GM19463 (cell line): ENCODE measurements around the gene UPB1.
"Not testable (repeated sequence)": the region's sequence is repeated elsewhere in the genome, so short reads cannot be mapped to it uniquely, and the experiment has no call there.

ENCODE experiments used
- ATAC-seq: cut with Tn5 transposase; IDR thresholded peaks from one replicate; pipeline ENCODE4 v1.9.1; 2021; ENCODE audit warnings: mild to moderate bottlenecking, moderate library complexity; ENCODE audit not compliant: unreplicated experiment

Gene UPB1

DNA sequence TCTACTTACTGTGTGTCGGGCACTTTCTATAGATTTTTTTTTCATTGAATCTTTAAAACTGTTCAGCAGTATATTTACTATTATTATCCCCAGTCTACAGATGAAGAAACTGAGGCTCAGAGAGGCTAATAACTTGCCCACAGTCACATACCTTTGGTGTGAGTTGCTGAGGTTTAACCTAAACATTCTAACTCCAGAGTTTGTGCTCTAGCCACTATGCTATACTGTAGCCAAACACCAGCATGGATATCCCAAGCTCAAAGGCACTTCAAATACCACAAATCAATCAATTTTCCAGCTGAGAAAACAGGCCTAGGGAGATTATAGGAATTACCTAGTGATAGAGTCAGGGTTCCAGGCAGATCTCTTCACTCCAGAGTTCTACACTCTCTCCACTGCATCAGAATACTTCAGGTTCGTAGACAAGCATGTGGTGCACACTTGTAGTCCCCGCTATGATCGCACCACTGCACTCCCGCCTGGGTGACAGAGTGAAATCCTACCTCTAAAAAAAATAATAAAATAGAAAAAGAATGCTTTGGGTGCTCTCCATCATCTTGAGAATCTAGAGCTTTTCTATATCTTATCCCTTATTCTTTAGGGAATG is 20.4 kb upstream of the UPB1 start:
- no peak for ATAC-seq

- ATAC-seq = no peak
Observed at GRCh38 chr22:24481641-24482040, 13.5 kb upstream of the UPB1 start.

GRCh38 chr22:24482575-24482974 is 12.6 kb upstream of the UPB1 start:
- ATAC-seq = no peak

DNA sequence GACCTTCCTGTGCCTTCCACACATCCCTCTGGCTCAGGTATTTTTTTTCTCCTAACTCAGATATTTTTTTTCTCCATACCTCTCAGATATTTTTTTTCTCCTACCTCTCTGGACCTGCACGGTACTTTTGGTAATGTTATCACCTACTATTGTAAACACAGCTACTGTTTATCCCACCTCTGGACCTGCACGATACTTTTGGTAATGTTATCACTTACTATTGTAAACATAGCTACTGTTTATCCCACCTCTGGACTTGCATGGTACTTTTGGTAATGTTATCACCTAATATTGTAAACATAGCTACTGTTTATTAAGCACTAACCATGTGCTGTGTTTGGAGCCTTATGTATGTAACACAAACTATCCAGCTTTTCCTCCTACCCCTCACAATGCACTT is 12.1 kb upstream of the UPB1 start:
- no peak for ATAC-seq

DNA sequence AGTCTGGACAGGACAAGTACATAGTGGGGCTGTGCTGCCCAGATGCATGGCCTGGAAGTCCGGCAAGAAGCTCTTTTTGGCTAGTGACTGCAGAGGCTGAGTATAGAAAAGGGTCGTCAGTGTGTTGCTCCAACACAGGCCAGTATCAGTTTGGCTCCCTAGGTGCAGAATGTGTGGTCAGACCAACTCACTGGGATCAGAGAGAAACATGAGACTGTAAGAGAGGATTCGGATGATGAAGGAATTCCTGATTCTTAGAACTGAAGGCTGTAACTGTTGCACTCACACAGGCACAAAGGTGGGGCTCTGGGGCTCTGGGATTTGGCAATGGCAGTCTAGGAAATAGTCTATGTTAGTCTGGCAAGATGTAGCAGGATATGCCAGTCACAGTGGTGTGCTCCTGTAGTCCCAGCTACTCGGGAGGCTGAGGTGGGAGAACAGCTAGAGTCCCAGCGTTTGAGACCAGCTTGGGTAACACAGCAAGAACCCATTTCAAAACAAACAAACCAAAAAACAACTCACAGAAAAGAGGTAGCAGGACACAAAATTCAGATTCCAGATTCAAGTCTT is 11.1 kb upstream of the UPB1 start:
- ATAC-seq = no peak

DNA sequence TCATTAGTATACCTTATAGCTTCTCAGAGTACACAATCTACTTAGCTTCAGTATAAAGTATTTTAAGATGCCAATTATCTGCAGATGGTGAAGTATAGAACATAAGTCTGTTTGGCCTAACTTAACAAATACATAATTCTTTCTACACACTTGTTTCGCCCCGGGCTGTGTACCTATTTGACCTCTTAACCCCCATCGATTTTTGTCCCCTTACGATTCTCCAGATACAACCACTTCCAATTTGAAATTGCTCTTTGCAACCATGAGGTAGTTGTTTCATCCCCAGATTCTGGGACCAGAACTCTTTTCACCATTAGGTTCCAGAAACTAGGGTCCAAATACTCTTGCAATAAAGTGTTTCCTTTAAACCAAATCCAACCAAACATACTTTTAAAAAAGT is 10.0 kb upstream of the UPB1 start:
- ATAC-seq = no peak

GRCh38 chr22:24485608-24486007 is 9.5 kb upstream of the UPB1 start:
- no peak for ATAC-seq

DNA sequence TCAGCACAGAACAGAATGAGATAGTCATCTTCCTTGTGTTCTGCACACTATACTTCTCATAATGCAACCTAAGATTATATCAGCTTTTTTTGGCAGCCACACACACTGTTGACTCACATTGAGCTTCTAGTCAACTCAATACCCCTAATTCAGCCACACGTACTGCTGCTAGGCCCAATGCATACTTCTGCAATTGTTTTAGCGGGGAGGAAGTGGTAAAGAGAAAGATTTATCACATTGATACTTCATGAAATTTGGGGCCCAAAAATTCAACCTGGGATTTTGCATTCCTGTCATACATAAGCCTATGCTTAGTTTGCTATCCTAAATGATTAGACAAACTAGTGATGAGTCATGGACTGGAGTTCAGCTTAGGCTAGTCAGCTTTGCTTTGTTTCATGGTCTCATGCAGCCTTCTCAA is 8.6 kb upstream of the UPB1 start:
- no peak for ATAC-seq

- ATAC-seq = no peak
Observed at GRCh38 chr22:24489011-24489410, 6.1 kb upstream of the UPB1 start.

DNA sequence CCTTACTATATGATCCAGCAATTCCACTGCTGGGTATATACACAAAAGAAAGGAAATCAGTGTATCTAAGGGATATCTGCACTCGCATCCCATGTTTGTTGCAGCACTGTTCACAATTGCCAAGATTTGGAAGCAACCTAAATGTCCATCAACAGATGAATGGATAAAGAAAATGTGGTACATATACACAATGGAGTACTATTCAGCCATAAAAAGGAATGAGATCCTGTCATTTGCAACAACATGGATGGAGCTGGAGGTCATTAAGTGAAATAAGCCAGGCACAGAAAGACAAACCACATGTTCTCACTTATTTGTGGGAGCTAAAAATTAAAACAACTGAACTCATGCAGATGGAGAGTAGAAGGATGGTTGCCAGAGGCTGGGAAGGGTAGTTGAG is 5.7 kb upstream of the UPB1 start:
- not testable (repeated sequence) for ATAC-seq

DNA sequence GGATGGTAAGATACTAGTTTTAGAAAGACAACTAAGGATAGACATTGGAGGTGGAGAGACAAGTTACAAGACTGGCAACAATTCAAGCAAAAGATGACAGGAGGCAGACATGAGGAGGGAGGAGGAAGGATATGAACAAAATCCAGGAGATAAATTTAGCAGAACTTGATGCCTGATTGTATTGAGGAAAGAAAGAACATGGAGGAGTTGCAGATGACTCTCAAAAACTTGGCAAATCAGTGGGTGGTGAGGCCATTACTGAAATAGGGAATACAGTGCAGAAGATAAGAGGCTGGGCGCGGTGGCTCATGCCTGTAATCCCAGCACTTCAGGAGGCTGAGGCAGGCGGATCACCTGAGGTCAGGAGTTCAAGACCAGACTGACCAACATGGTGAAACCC is 2.7 kb upstream of the UPB1 start:
- ATAC-seq = no peak

- no peak for ATAC-seq
Observed at GRCh38 chr22:24494167-24494527, 985 bp upstream of the UPB1 start.

DNA sequence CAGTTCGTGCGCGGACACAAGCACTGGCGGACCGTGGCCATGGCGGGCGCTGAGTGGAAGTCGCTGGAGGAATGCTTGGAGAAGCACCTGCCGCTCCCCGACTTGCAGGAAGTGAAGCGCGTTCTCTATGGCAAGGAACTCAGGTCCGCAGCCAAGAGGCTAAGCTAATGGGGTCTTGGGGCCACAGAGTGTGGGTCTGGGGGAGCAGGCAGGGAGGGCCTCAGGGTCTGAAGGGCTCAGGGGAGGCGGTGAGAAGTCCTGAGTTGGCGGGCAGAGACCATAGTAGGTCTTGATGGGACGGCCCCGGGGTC is 188 bp downstream of the UPB1 start:
- ATAC-seq = no peak

GRCh38 chr22:24496234-24496633 is 1.1 kb downstream of the UPB1 start:
- no peak for ATAC-seq

DNA sequence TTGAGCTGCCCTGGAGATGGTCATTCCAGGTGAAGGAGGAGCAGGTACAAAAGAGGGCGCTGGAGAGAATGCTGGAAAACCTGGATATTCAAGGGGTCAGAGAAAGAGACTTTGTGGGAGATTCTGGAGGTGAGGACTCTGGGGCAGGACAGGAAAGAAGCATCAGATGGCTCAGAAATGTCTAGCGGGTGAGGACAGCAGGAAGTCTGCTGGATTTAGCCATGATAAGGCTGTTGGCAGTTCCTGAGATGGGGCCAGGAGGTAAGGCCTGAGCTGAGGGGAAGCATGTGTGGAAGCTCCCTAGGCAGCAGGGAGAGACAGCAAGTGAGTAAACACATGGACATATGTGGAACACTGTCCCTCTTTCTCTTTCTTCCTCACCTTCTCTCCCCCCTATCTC is 1.5 kb downstream of the UPB1 start:
- no peak for ATAC-seq

- no peak for ATAC-seq
Observed at GRCh38 chr22:24497841-24498258, 2.7 kb downstream of the UPB1 start.

- no peak for ATAC-seq
Observed at GRCh38 chr22:24498824-24499223, 3.7 kb downstream of the UPB1 start.

DNA sequence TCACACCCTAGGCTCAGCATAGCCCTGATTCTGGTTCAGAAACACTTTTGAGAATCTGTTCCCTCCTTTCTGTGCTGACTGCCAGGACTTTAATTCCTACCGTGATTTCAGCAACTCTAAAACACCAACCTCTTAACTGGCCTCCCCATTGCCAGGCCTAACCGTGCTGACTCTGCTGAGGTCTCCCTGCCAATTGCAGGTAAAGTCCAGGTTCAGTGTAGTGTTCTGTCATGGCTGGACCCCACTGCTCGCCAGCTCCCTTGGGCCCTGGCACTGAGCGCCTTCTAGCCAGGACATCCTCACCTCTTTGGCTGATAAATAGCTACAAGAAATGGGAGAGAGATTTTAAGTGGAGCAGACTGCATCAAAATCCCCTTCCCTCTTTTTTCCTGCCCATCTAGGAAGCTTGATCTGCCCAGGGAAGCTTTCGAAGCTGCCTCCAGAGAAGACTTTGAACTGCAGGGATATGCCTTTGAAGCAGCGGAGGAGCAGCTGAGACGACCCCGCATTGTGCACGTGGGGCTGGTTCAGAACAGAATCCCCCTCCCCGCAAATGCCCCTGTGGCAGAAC is 4.7 kb downstream of the UPB1 start:
- ATAC-seq = no peak

DNA sequence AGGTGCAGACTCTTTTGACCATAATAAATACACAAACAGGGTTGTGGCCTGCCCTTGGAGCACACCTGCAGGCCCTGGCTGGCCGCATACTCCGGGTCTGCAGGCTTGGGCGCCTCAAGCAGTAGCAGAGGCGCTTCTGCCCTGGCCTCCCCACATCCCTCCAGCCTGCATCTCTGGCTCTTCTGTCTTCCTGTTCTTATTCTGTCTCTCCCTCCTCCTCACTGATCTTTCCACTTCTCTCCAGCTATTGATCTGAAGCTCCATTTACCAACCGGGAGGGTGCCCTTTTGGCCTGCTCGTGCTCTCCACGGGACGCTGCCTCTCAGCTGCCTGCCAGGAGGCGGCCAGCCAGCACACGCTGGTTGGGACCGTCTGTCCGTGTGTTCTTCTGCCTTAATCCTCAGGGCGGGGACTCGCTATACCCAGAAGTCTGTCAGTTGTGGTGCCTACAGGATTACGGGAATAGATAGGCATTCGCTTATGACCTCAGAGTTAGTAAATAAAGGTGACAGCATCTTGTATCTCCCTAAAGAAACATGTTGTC is 5.2 kb downstream of the UPB1 start:
- no peak for ATAC-seq

DNA sequence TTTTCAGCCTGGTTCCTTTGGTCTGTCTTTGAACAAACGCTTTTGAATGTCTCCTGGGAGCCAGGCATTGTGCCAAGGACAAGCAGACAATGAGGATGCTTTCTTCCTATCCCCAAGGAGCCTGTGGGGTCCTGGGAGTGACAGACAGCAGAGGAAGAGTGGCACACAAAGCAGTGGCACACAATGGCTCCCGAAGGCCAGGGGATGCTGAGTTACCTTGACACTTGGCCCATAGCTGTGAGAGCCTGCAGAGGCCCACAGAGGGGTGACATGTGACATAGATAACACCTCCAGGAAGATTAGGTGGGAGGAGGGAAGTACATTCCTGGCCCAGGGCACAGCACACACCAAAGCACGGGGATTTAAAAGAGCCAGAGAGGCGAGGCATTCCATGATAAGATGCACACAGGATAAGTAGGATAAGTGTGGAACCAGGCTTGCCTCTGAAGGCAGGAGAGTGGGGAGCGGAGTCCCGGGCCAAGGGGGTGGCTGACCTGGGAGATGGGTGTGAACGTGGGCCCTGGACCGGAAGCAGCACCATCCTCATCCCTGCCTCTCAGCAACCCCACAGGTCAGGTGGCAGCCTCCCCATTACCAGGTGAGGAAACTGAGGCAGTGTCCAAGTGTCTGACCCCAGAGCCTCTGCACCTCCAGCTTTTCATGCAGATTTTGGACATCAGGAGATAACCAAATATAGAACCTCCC is 6.3 kb downstream of the UPB1 start:
- no peak for ATAC-seq

DNA sequence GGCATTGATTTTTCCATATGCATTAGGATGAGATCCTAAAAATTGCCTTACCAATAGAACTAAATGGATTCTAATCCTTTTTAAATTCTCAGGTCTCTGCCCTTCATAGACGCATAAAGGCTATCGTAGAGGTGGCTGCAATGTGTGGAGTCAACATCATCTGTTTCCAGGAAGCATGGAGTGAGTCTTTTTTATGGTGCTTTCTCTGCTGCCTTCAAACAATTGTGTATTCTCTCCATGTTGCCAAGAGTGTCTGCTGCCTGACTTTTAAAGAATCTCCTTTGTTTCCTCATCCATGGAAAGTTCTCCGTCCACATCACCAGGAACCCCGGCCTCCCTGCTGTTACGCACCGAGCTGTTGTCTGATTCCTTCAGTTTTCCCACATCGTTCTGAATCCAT is 6.9 kb downstream of the UPB1 start:
- ATAC-seq = no peak

- no peak for ATAC-seq
Observed at GRCh38 chr22:24502541-24502940, 7.4 kb downstream of the UPB1 start.
